ENCODE measurements around the gene TM9SF2. TPM values are rescaled to one million over a fixed set of nuclear protein-coding genes. Genes with fewer than 3 reads are reported as not detected.
A peak's percentile ranks its signal among the peaks of the same experiment; 100 is the strongest.
"Not testable (repeated sequence)": the region's sequence is repeated elsewhere in the genome, so short reads cannot be mapped to it uniquely, and the experiment has no call there.

TM9SF2 gene
- polyA plus RNA-seq, 3 donors, result 189 to 223 (median 193) TPM

DNA sequence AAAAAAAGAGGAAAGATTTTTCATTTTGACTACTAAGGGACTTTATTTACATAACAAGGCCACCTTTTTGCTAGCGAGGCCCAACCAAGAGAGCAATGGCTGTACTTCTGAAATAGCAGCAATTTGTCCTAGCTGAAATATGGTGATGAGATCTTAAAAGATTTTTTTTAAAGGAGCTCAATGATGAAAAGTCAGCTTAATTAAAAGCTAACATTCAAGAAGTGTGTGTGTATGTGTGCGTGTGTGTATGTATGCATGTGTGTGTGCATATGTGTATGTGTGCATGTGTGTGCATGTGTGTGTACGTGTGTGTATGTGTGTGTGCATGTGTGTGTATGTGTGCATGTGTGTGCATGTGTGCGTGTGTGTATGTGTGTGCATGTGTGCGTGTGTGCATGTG lies 24.6 kb upstream of the TM9SF2 start:
- DNase-seq (ENCODE audit: extremely low read depth in 1 of 11, low read depth in 9 of 11, low spot score in 4 of 11), result no peak

DNA sequence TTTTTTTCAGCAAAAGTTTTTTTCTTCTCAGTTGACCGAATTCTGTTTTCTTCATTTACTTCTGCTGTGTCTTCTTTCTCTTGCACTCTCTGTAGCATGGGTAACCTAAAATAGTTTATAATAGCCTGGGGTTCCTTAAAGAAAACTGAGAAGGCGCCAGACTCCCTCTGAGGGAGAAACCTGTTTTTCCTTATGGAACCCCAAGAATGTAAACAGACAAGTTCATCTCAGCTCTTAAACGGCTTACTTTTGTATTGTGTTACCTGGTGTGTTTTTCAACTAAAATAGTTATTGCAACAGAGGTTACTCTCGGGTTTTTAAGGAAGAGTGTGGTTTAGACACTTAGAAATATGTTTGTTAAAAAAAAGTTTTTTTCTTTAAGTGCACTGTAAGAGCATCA lies 23.8 kb upstream of the TM9SF2 start:
- DNase-seq (ENCODE audit: extremely low read depth in 1 of 11, low read depth in 9 of 11, low spot score in 4 of 11), result no peak

DNA sequence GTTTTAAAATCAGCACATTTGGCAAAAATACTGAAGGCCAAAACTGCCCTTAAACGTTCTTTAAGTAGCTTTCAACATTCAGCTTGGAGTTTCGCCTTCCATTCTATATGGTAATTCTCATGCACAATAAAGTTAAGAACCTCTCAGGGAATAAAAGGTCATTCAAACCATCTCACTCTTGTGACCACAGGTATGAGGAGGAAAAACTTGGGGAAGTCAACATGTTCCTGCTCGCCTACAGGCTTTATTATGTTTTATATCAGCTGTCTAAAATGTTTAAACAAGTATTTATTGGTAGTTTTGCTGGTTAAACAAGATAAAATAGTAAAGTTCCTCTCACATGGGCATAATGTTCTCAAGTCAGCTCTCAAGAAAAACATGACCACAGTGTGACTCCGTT lies 19.9 kb upstream of the TM9SF2 start:
- no peak for DNase-seq (ENCODE audit: extremely low read depth in 1 of 11, low read depth in 9 of 11, low spot score in 4 of 11)

- DNase-seq (ENCODE audit: extremely low read depth in 1 of 11, low read depth in 9 of 11, low spot score in 4 of 11), result no peak
Measured at GRCh38 chr13:99484473-99484872, 16.8 kb upstream of the TM9SF2 start.

DNA sequence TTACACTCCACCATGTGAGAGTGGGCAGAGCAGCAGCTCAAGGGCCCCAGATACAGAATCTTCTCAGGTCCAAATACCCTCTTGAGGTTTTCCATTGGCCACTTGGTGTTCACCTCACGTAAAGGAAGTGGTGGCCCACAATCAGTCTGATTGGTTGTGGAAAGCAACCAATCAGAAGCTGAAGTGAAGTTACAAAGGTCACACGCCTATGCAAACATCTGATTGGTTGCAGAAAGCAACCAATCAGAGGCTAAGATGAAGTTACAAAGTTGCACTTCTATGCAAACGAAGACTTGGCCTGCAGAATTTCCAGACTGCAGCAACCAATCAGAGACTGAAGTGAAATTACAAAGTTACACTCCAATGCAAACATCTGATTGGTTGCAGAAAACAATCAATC lies 14.3 kb upstream of the TM9SF2 start:
- DNase-seq (ENCODE audit: extremely low read depth in 1 of 11, low read depth in 9 of 11, low spot score in 4 of 11), result no peak

GRCh38 chr13:99489028-99489427 lies 12.2 kb upstream of the TM9SF2 start:
- no peak for DNase-seq (ENCODE audit: extremely low read depth in 1 of 11, low read depth in 9 of 11, low spot score in 4 of 11)

- DNase-seq (ENCODE audit: extremely low read depth in 1 of 11, low read depth in 9 of 11, low spot score in 4 of 11), result not testable (repeated sequence)
Measured at GRCh38 chr13:99491750-99492149, 9.5 kb upstream of the TM9SF2 start.

DNA sequence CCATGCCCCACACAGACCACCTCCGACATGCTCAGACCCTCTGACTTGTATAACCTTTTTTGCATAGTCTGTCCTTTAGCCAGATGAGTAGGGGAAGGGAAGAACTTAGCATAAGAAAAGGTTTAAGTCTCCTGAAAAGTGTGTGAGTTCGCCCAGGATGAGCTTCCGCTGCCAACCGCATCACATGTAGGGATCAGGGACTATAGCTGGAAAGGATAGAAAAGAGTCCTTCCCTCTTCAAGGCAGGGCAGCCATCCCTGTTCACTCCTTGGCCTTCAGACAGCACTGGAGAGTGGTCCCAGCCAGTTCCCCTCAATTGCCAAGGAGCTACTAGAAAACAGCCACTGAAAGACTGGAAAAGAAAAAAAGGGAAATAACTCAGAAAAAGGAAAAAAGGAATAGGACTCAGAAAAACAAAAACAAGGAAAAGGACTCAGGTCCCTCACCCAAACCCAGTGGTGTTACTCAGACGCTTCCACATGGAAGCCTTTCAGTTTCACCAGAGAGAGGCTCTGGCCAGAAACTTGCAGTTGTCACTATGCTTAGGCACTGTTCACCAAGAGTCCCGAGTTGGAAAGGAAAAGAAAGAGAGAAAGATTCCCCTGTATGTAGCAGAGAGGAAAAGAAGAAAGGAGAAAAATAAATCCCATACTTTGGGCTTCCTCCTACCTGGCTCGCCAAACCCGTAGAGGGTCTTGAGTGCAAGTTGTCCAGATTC lies 5.6 kb upstream of the TM9SF2 start:
- DNase-seq (ENCODE audit: extremely low read depth in 1 of 11, low read depth in 9 of 11, low spot score in 4 of 11), result no peak

- DNase-seq (ENCODE audit: extremely low read depth in 1 of 11, low read depth in 9 of 11, low spot score in 4 of 11), result no peak
Measured at GRCh38 chr13:99496184-99497142, 4.8 kb upstream of the TM9SF2 start.

- peak; percentile 93 to 98 (median 95) for DNase-seq (ENCODE audit: extremely low read depth in 1 of 11, low read depth in 9 of 11, low spot score in 4 of 11)
Measured at GRCh38 chr13:99498171-99499161, 2.8 kb upstream of the TM9SF2 start.

DNA sequence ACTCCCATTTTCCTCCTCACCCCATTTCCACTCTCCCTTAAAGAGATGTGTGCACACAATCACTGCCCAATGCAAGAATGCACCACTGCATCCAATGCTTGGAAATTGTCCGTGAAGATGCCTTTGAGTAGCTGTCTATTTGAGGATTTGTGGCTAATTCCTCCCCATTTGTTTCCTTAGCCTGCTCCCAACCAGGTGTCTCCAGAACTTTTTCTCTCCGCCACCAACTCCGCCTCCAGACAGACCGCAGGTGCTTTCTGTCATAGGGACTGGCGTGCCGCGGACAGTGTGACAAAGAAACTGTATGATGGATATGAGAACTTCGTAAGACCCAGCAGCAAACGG lies 461 bp upstream of the TM9SF2 start:
- no peak for DNase-seq (ENCODE audit: extremely low read depth in 1 of 11, low read depth in 9 of 11, low spot score in 4 of 11)

DNA sequence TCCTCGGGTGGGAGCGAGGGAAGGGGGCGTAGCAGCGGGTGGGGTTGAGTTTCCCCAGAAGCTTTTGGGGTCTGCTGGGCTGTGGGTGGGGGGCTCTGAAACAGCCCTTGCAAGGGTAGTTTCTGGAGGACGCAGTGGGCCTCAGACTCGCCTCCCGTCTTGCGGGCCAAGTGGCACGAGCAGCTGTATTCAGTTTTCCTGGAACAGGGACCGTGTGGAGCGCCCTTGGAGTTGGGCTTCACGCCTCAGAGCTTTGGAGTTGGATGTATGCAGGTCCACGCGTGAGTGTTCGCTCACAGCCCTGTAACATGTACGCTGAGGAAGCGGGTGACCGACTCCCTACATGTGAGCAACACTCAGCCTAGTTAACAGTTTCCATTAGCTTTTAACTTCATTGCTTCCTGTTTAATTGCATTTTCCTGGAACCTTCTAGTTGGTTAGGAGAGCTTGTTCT lies 603 bp downstream of the TM9SF2 start:
- DNase-seq (ENCODE audit: extremely low read depth in 1 of 11, low read depth in 9 of 11, low spot score in 4 of 11), result peak in 5 of 11 donors; percentile 20 to 31 (median 28)

DNA sequence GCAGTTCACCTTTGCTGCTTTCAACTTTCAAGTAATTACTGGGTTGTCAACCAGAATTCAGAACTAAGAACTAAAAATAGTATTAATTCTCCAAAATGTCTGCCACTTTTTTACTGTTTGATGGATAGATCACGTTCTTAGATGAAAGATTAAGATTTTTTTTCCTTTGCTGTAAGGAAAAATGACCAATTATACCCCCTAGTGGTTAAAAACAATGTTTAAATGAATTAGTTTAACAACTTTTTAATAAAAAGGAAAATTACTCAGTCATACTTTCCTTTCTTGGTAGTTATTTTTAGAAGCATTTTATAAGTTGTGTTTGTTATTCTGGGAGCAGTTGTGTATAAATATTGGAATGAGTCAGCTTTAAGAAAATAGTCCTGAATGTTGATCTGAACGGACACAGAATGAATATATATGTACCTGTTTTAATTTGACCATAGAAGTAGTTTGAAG lies 4.6 kb downstream of the TM9SF2 start:
- DNase-seq (ENCODE audit: extremely low read depth in 1 of 11, low read depth in 9 of 11, low spot score in 4 of 11), result no peak

GRCh38 chr13:99506634-99507033 lies 5.4 kb downstream of the TM9SF2 start:
- no peak for DNase-seq (ENCODE audit: extremely low read depth in 1 of 11, low read depth in 9 of 11, low spot score in 4 of 11)

DNA sequence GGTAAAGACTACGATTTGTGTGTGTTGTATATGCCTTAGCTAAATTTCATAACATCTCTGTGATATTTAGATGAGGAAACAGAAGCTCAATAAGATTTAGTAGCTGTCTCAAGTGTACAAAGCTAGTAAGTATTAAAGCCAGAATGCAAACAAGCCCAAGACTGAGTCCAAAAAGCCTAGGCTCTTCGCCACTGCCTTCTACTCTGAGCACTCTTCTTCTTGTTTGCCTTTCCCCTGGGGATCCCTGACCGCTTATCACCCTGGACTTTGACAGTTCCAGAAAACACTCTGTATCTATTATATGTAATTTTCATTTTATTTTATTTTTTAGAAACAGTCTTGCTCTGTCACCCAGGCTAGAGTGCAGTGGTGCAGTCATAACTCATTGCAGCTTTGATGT lies 5.8 kb downstream of the TM9SF2 start:
- DNase-seq (ENCODE audit: extremely low read depth in 1 of 11, low read depth in 9 of 11, low spot score in 4 of 11), result no peak

DNA sequence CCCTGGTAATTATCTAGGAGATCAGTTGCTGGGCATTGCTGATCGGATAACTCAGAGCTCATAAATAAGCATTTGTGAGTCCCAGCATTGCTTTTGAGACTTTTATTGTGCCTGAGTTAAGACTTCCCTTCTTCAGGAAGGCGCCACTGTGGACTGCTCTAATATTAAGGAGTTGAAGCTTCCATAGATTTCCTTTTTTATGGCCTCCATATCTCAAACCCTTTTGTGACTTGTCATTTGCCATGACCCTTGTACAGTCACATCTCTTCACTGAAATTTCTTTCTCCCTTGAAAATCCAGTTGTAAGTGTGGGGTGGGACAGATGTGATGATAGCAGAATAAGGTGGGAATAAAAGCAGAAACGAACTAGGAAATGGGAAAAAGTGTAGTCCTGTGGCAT lies 6.3 kb downstream of the TM9SF2 start:
- DNase-seq (ENCODE audit: extremely low read depth in 1 of 11, low read depth in 9 of 11, low spot score in 4 of 11), result no peak

DNA sequence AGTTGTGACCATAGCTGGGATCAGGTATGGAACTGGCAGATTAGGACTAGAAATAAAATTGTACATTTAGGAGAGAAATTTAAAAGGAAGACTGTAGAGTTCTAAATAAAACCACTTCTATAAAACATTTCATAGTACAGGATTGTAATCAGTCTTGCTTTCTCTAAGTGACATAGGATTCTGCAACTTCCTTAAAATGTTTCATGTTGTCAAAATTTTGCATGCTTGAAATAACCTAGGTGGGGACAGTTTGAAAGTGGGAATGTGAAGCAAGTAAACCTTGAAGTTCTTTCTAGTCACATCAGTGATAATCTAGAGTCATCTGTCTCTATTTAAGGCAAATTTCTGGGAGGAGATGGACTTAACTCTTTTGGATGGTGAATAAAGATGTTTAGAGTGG lies 6.7 kb downstream of the TM9SF2 start:
- no peak for DNase-seq (ENCODE audit: extremely low read depth in 1 of 11, low read depth in 9 of 11, low spot score in 4 of 11)

- no peak for DNase-seq (ENCODE audit: extremely low read depth in 1 of 11, low read depth in 9 of 11, low spot score in 4 of 11)
Measured at GRCh38 chr13:99509479-99509878, 8.2 kb downstream of the TM9SF2 start.

DNA sequence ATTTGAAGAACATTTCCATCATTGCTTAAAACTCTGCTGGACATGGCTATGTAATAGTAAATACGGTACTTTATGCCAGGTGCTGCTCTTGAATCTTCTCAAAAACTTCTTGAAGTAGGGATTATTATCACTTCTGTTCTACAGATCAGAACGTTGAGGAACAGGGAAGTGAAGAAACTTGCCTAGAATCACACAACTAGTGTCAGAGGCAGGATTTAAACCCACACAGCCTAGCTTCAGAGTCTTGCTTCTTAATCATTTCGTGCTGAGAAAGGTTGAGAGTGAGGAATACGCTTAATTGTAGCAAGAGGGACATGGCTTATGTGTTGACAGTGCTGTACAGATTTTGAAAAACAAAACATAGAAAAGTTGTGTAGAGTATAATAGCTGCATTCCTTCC lies 13.5 kb downstream of the TM9SF2 start:
- no peak for DNase-seq (ENCODE audit: extremely low read depth in 1 of 11, low read depth in 9 of 11, low spot score in 4 of 11)
